Lower lobe of right lung (tissue), 2 donors: ENCODE results near the gene CD82. TPM values are rescaled to one million over a fixed set of nuclear protein-coding genes. Genes with fewer than 3 reads are reported as not detected.

ENCODE experiments used
- ATAC-seq, 2 donors: fragments of 200-7000 bp; cut with Tn5 transposase; one replicate each; pipeline ENCODE4 v1.9.1; 2020 to 2022; ENCODE audit warnings: mild to moderate bottlenecking in 2 of 2, moderate library complexity in 2 of 2
- DNase-seq: peaks from one replicate; pipeline ENCODE4 v3.0.0-alpha.2; 2020
- H3K27ac ChIP-seq: fragments of 200-600 bp; one replicate; pipeline ENCODE4 v1.8.0; 2022
- H3K27me3 ChIP-seq: fragments of 200-600 bp; one replicate; pipeline ENCODE4 v1.8.0; 2022; ENCODE audit warnings: low read depth
- H3K36me3 ChIP-seq: fragments of 200-600 bp; one replicate; pipeline ENCODE4 v1.8.0; 2022; ENCODE audit warnings: mild to moderate bottlenecking
- H3K4me1 ChIP-seq: fragments of 200-600 bp; one replicate; pipeline ENCODE4 v1.8.0; 2022
- H3K4me3 ChIP-seq: fragments of 200-600 bp; one replicate; pipeline ENCODE4 v1.8.0; 2022; ENCODE audit warnings: mild to moderate bottlenecking
- H3K9me3 ChIP-seq: fragments of 200-600 bp; one replicate; pipeline ENCODE4 v1.8.0; 2022
- intact Hi-C: fragments of 100-400 bp; cut with DNase I; formaldehyde crosslinking; loops from one replicate; pipeline ENCODE4 v1.11.0; 2022
- total RNA-seq: library from RNA; stranded (reverse); fragmentation: NEBNext Ultra II Directional; extraction: Animal tissue kit (Norgen Biotek cat#: 25700); gene quantifications from one replicate; pipeline ENCODE4 v1.2.1, GENCODE V29; 2021
- TF ChIP-seq, protein P1 (sequence below): fragments of 200-600 bp; IDR thresholded peaks from one replicate; pipeline ENCODE4 v1.8.0; 2022; ENCODE audit warnings: antibody characterized with exemption, mild to moderate bottlenecking
- donor health status: DM: no; HTN: yes; CAD: no; lungs with severe emphysema.

CD82 gene
- total RNA-seq, 1 donor from 2014 or later: 129 TPM

- Histone ChIP-seq H3K27ac (no peak overlapping the region), H3K4me1 (peaks cover 30% of the 10 kb centered on the region), H3K9me3 (no peaks in the 10 kb centered on the region), H3K4me3 (no peak overlapping the region), H3K36me3 (no peaks in the 10 kb centered on the region), H3K27me3 (peaks cover 6% of the 10 kb centered on the region)
- ATAC-seq (no peak), DNase-seq (no peak)
- TF ChIP-seq, protein P1, sequence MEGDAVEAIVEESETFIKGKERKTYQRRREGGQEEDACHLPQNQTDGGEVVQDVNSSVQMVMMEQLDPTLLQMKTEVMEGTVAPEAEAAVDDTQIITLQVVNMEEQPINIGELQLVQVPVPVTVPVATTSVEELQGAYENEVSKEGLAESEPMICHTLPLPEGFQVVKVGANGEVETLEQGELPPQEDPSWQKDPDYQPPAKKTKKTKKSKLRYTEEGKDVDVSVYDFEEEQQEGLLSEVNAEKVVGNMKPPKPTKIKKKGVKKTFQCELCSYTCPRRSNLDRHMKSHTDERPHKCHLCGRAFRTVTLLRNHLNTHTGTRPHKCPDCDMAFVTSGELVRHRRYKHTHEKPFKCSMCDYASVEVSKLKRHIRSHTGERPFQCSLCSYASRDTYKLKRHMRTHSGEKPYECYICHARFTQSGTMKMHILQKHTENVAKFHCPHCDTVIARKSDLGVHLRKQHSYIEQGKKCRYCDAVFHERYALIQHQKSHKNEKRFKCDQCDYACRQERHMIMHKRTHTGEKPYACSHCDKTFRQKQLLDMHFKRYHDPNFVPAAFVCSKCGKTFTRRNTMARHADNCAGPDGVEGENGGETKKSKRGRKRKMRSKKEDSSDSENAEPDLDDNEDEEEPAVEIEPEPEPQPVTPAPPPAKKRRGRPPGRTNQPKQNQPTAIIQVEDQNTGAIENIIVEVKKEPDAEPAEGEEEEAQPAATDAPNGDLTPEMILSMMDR: no peak
- intact Hi-C loops: no loop called here
Observed at GRCh38 chr11:44633641-44634040, 68.2 kb downstream of the CD82 start.

- Histone ChIP-seq H3K9me3 (no peaks in the 10 kb centered on the region), H3K27me3 (peaks cover 6% of the 10 kb centered on the region), H3K36me3 (no peaks in the 10 kb centered on the region), H3K4me3 (no peak overlapping the region), H3K4me1 (peaks cover 28% of the 10 kb centered on the region), H3K27ac (no peak overlapping the region)
- TF ChIP-seq, protein P1: no peak
- no peak for DNase-seq
- ATAC-seq: peak; percentile 49 to 62
- intact Hi-C loops: no loop called here
Observed at GRCh38 chr11:44634401-44635281, 69.2 kb downstream of the CD82 start.

GRCh38 chr11:44637487-44637886, 72.0 kb downstream of the CD82 start:
- no peak for DNase-seq
- intact Hi-C loops: no loop called here
- peaks cover 6% of the 10 kb centered on the region for H3K27me3 ChIP-seq
- TF ChIP-seq, protein P1: no peak
- H3K36me3 ChIP-seq: no peaks in the 10 kb centered on the region
- H3K9me3 ChIP-seq: peaks cover 3% of the 10 kb centered on the region
- no peak overlapping the region for H3K27ac ChIP-seq
- peak in 1 of 2 donors; percentile 49 for ATAC-seq
- H3K4me1 ChIP-seq: peaks cover 17% of the 10 kb centered on the region
- H3K4me3 ChIP-seq: no peak overlapping the region

DNA sequence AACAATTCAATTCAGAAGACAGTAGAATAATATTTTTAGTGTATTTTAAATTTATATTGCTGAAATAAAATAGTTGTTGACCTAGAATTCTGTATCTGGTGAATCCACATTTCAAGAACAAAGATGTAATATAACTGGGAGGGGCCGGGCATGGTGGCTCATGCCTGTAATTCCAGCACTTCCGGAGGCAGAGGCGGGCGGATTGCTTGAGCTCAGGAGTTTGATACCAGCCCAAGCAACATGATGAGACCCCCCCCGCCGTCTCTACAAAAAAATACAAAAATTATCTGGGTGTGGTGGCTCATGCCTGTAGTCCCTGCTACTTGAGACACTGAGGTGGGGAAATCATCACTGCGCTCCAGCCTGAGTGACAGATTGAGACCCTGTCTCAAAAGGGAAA, 72.6 kb downstream of the CD82 start:
- no peaks in the 10 kb centered on the region for H3K36me3 ChIP-seq
- H3K27ac ChIP-seq: no peak overlapping the region
- H3K27me3 ChIP-seq: peaks cover 6% of the 10 kb centered on the region
- H3K9me3 ChIP-seq: peaks cover 9% of the 10 kb centered on the region
- TF ChIP-seq, protein P1: no peak
- intact Hi-C loops: no loop called here
- no peak overlapping the region for H3K4me3 ChIP-seq
- ATAC-seq (no peak), DNase-seq (no peak)
- H3K4me1 ChIP-seq: peaks cover 12% of the 10 kb centered on the region

DNA sequence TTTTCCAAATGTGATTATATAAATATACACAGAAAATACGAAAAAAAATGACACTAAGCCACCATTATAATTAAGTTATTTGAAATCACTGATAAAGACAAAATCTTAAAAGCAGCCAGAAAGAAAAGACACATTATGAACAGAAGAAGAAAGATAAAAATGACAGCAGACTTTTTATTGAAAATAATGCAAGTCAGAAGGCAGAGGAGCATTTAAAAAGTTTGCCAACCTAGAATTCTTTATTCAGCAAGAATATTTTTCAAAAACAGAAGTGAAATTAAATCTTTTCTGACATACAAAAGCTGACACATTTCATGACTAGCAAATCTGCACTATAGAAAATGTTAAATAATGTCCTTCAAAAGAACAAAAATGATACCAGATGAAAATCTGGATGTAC, 77.8 kb downstream of the CD82 start:
- no peak for ATAC-seq
- intact Hi-C loops: no loop called here
- Histone ChIP-seq H3K27ac (no peak overlapping the region), H3K9me3 (peaks cover 23% of the 10 kb centered on the region), H3K27me3 (no peaks in the 10 kb centered on the region), H3K4me3 (no peak overlapping the region), H3K36me3 (no peaks in the 10 kb centered on the region), H3K4me1 (no peaks in the 10 kb centered on the region)
- TF ChIP-seq, protein P1: no peak
- no peak for DNase-seq
